Smooth muscle cell (in vitro differentiated cells): ENCODE measurements around the gene HDGFL2. TPM values are rescaled to one million over a fixed set of nuclear protein-coding genes. Genes with fewer than 3 reads are reported as not detected.

ENCODE experiments used
- DNase-seq: peaks from one replicate; lab custom pipeline; 2025; ENCODE audit not compliant: unreplicated experiment; lab: John Stamatoyannopoulos, UW
- H2AFZ ChIP-seq: fragments of 200-600 bp; sonication (generic); 2 replicates; pipeline ENCODE4 v1.6.0; 2016; ENCODE audit warnings: antibody characterized with exemption, low read depth, mild to moderate bottlenecking
- H3F3A ChIP-seq: fragments of 200-600 bp; sonication (generic); 2 replicates; pipeline ENCODE4 v1.6.0; 2017; ENCODE audit warnings: antibody characterized with exemption, low read depth
- H3K27ac ChIP-seq: fragments of 200-600 bp; sonication (generic); 2 replicates; pipeline ENCODE4 v1.5.1; 2016; ENCODE audit warnings: low read depth, mild to moderate bottlenecking
- H3K27me3 ChIP-seq: fragments of 200-600 bp; sonication (generic); 2 replicates; pipeline ENCODE4 v1.6.1; 2016; ENCODE audit warnings: low read depth, mild to moderate bottlenecking
- H3K36me3 ChIP-seq: fragments of 200-600 bp; sonication (generic); 2 replicates; pipeline ENCODE4 v1.5.1; 2016; ENCODE audit warnings: low read depth
- H3K4me1 ChIP-seq: fragments of 200-600 bp; sonication (generic); 2 replicates; pipeline ENCODE4 v1.5.1; 2016; ENCODE audit warnings: low read depth
- H3K4me2 ChIP-seq: fragments of 200-600 bp; sonication (generic); 2 replicates; pipeline ENCODE4 v1.6.0; 2016; ENCODE audit warnings: mild to moderate bottlenecking
- H3K4me3 ChIP-seq: fragments of 200-600 bp; sonication (generic); 2 replicates; pipeline ENCODE4 v1.5.1; 2016; ENCODE audit warnings: mild to moderate bottlenecking
- H3K79me2 ChIP-seq: fragments of 200-600 bp; sonication (generic); 2 replicates; pipeline ENCODE4 v1.6.0; 2016; ENCODE audit warnings: low read depth, mild to moderate bottlenecking
- H3K9ac ChIP-seq: fragments of 200-600 bp; sonication (generic); 2 replicates; pipeline ENCODE4 v1.6.0; 2016; ENCODE audit warnings: low read depth
- H3K9me3 ChIP-seq: fragments of 200-600 bp; sonication (generic); replicated peaks from 2 replicates; pipeline ENCODE4 v1.5.1; 2016; ENCODE audit warnings: low read depth
- H4K20me1 ChIP-seq: fragments of 200-600 bp; sonication (generic); 2 replicates; pipeline ENCODE4 v1.6.0; 2016; ENCODE audit warnings: low read depth
- CTCF ChIP-seq: fragments of 200-600 bp; sonication (generic); IDR thresholded peaks from 2 replicates; pipeline ENCODE4 v1.5.1; 2017; ENCODE audit warnings: borderline replicate concordance, mild to moderate bottlenecking, antibody characterized with exemption; ENCODE audit not compliant: insufficient read depth, poor library complexity, severe bottlenecking
- WGBS: methylation state at CpG from one replicate; pipeline ENCODE4 v1.1.7; 2016; ENCODE audit warnings: low lambda C conversion rate; 5-methylcytosine and 5-hydroxymethylcytosine counted together
- microRNA-seq: library from miRNA; unstranded; fragments of <30 nt; microRNA quantifications from one replicate; pipeline ENCODE4, GENCODE V29; 2016; ENCODE audit warnings: borderline number of aligned reads
- polyA plus RNA-seq: library from polyadenylated mRNA; unstranded; fragments of >200 nt; fragmentation: Nextera tagmentation; extraction: Ambion mirVana; gene quantifications from 2 replicates; pipeline ENCODE4 v1.2.1, GENCODE V29; 2016
- small RNA-seq: library from RNA; depleted of rRNA; stranded (forward); fragments of <200 nt; gene quantifications from one replicate; pipeline ENCODE3, GENCODE V24; 2014
- total RNA-seq: library from RNA; depleted of rRNA; stranded (reverse); fragments of >200 nt; gene quantifications from 2 replicates; pipeline ENCODE4 v1.2.3, GENCODE V29; 2014

HDGFL2 gene
- total and polyA plus RNA-seq, 2 experiments from 2014 or later, result 27.9 to 94.1 TPM

GRCh38 chr19:4548238-4548584 is 76.1 kb downstream of the HDGFL2 start:
- no peak overlapping the region for H3K4me3 ChIP-seq
- no peak for DNase-seq
- H4K20me1 ChIP-seq, result no peaks in the 10 kb centered on the region
- no peaks in the 10 kb centered on the region for H3K27me3 ChIP-seq
- no peak overlapping the region for H3K27ac ChIP-seq
- H3F3A ChIP-seq, result no peaks in the 10 kb centered on the region
- H3K9ac ChIP-seq, result no peak overlapping the region
- no peak overlapping the region for H2AFZ ChIP-seq
- no peaks in the 10 kb centered on the region for H3K36me3 ChIP-seq
- H3K79me2 ChIP-seq, result no peaks in the 10 kb centered on the region
- whole genome bisulfite sequencing, result 86% methylated on average over 14 of the region's 14 CpGs
- H3K4me2 ChIP-seq, result no peak overlapping the region
- no peaks in the 10 kb centered on the region for H3K4me1 ChIP-seq
- no peaks in the 10 kb centered on the region for H3K9me3 ChIP-seq
- no peak for TF ChIP-seq CTCF

- no peak for TF ChIP-seq CTCF
- Histone ChIP-seq H3K9ac (no peak overlapping the region), H3K4me3 (no peak overlapping the region), H3K27ac (no peak overlapping the region), H3K4me2 (no peak overlapping the region), H3F3A (no peaks in the 10 kb centered on the region), H3K79me2 (no peaks in the 10 kb centered on the region), H3K36me3 (no peaks in the 10 kb centered on the region), H4K20me1 (no peaks in the 10 kb centered on the region), H2AFZ (no peak overlapping the region), H3K9me3 (no peaks in the 10 kb centered on the region), H3K27me3 (no peaks in the 10 kb centered on the region), H3K4me1 (no peaks in the 10 kb centered on the region)
- 96% methylated on average over 18 of the region's 18 CpGs for WGBS
- DNase-seq, result no peak
Measured at GRCh38 chr19:4550018-4550417, 77.9 kb downstream of the HDGFL2 start.

- Histone ChIP-seq H3K4me2 (no peak overlapping the region), H3K27me3 (no peaks in the 10 kb centered on the region), H3K36me3 (no peaks in the 10 kb centered on the region), H3K4me1 (no peaks in the 10 kb centered on the region), H3K27ac (no peak overlapping the region), H3K79me2 (no peaks in the 10 kb centered on the region), H2AFZ (no peak overlapping the region), H3K4me3 (no peak overlapping the region), H3K9me3 (no peaks in the 10 kb centered on the region), H3F3A (no peaks in the 10 kb centered on the region), H4K20me1 (no peaks in the 10 kb centered on the region), H3K9ac (no peak overlapping the region)
- TF ChIP-seq CTCF, result no peak
- DNase-seq, result no peak
- 89% methylated on average over 26 of the region's 26 CpGs for WGBS
Measured at GRCh38 chr19:4550479-4551050, 78.5 kb downstream of the HDGFL2 start.

Small RNAs within 50 kb of the gene (microRNA-seq; reads per million reads assigned to microRNA genes)
- 1.8 reads per million for gene MIR4746

Small RNAs within 50 kb of the gene (small RNA-seq; reads per million reads assigned to genes)
- not detected for gene MIR4746

Other genes with a start within 250 kb of the HDGFL2 start
- gene EBI3, start 242.8 kb upstream of the HDGFL2 start, total RNA-seq, result 0.18 and 0.40 TPM in 2 replicates
- gene EBI3, start 242.8 kb upstream of the HDGFL2 start, polyA plus RNA-seq, result 3.3 and 3.9 TPM in 2 replicates
- gene YJU2, start 225.2 kb upstream of the HDGFL2 start, total RNA-seq, result 8.7 and 11.6 TPM in 2 replicates
- 12.0 and 16.6 TPM in 2 replicates for gene YJU2, start 225.2 kb upstream of the HDGFL2 start, polyA plus RNA-seq
- not detected in 2 replicates for gene SHD, start 193.0 kb upstream of the HDGFL2 start, total RNA-seq
- gene SHD, start 193.0 kb upstream of the HDGFL2 start, polyA plus RNA-seq, result not detected in 2 replicates
- gene TMIGD2, start 169.9 kb upstream of the HDGFL2 start, total RNA-seq, result not detected in 2 replicates
- gene TMIGD2, start 169.9 kb upstream of the HDGFL2 start, polyA plus RNA-seq, result not detected in 2 replicates
- 6.9 and 9.9 TPM in 2 replicates for gene FSD1, start 167.7 kb upstream of the HDGFL2 start, total RNA-seq
- gene FSD1, start 167.7 kb upstream of the HDGFL2 start, polyA plus RNA-seq, result 16.0 and 16.5 TPM in 2 replicates
- 10.7 and 13.0 TPM in 2 replicates for gene STAP2, start 133.5 kb upstream of the HDGFL2 start, total RNA-seq
- gene STAP2, start 133.5 kb upstream of the HDGFL2 start, polyA plus RNA-seq, result 8.3 and 26.5 TPM in 2 replicates
- gene MPND, start 128.7 kb upstream of the HDGFL2 start, total RNA-seq, result 2.4 and 3.9 TPM in 2 replicates
- gene MPND, start 128.7 kb upstream of the HDGFL2 start, polyA plus RNA-seq, result 10.9 and 14.6 TPM in 2 replicates
- gene SH3GL1, start 71.8 kb upstream of the HDGFL2 start, total RNA-seq, result 50.1 and 52.9 TPM in 2 replicates
- gene SH3GL1, start 71.8 kb upstream of the HDGFL2 start, polyA plus RNA-seq, result 120 and 132 TPM in 2 replicates
- 3.8 and 14.7 TPM in 2 replicates for gene CHAF1A, start 69.7 kb upstream of the HDGFL2 start, total RNA-seq
- 11.4 and 14.8 TPM in 2 replicates for gene CHAF1A, start 69.7 kb upstream of the HDGFL2 start, polyA plus RNA-seq
- gene UBXN6, start 14.5 kb upstream of the HDGFL2 start, total RNA-seq, result 49.4 and 50.7 TPM in 2 replicates
- gene UBXN6, start 14.5 kb upstream of the HDGFL2 start, polyA plus RNA-seq, result 44.8 and 51.3 TPM in 2 replicates
- 0.09 TPM in 1 of 2 replicates, not detected in the other for gene PLIN4, start 46.2 kb downstream of the HDGFL2 start, total RNA-seq
- 0.23 and 0.93 TPM in 2 replicates for gene PLIN4, start 46.2 kb downstream of the HDGFL2 start, polyA plus RNA-seq
- not detected in 2 replicates for gene PLIN5, start 62.9 kb downstream of the HDGFL2 start, total RNA-seq
- gene PLIN5, start 62.9 kb downstream of the HDGFL2 start, polyA plus RNA-seq, result 0.27 TPM in 1 of 2 replicates, not detected in the other
- not detected in 2 replicates for gene LRG1, start 67.7 kb downstream of the HDGFL2 start, total RNA-seq
- not detected in 2 replicates for gene LRG1, start 67.7 kb downstream of the HDGFL2 start, polyA plus RNA-seq
- 1.9 and 2.2 TPM in 2 replicates for gene SEMA6B, start 87.4 kb downstream of the HDGFL2 start, total RNA-seq
- 0.63 and 1.3 TPM in 2 replicates for gene SEMA6B, start 87.4 kb downstream of the HDGFL2 start, polyA plus RNA-seq
- gene TNFAIP8L1, start 167.2 kb downstream of the HDGFL2 start, total RNA-seq, result 2.2 and 3.7 TPM in 2 replicates
- gene TNFAIP8L1, start 167.2 kb downstream of the HDGFL2 start, polyA plus RNA-seq, result 5.2 and 6.6 TPM in 2 replicates
- gene MYDGF, start 198.0 kb downstream of the HDGFL2 start, total RNA-seq, result 145 and 188 TPM in 2 replicates
- 651 and 680 TPM in 2 replicates for gene MYDGF, start 198.0 kb downstream of the HDGFL2 start, polyA plus RNA-seq